Prostate gland (tissue), 2 donors: Measurements from ENCODE around the gene DERL3. TPM values are rescaled to one million over a fixed set of nuclear protein-coding genes. Genes with fewer than 3 reads are reported as not detected.

ENCODE experiments used
- DNase-seq: peaks from one replicate; pipeline ENCODE4 v3.0.0-alpha.2; 2019; ENCODE audit warnings: low spot score
- H3K27ac ChIP-seq, 2 donors: fragments of 200-600 bp; sonication (generic); 2 replicates each; pipeline ENCODE4 v1.5.1; 2017 to 2019
- H3K27me3 ChIP-seq: fragments of 200-600 bp; sonication (generic); replicated peaks from 2 replicates; pipeline ENCODE4 v1.5.1; 2019; ENCODE audit not compliant: insufficient read depth
- H3K36me3 ChIP-seq, 2 donors: fragments of 200-600 bp; sonication (generic); 1 replicate in 1 of 2; 2 replicates in 1 of 2; pipeline versions ENCODE4 v1.5.1 to v1.8.1; 2017 to 2019
- H3K4me1 ChIP-seq: fragments of 200-600 bp; sonication (generic); replicated peaks from 2 replicates; pipeline ENCODE4 v1.5.1; 2019
- H3K4me3 ChIP-seq, 2 donors: fragments of 200-600 bp; sonication (generic); 2 replicates each; pipeline ENCODE4 v1.5.1; 2017 to 2019
- H3K9me3 ChIP-seq: fragments of 200-600 bp; sonication (generic); 2 replicates; pipeline ENCODE4 v1.5.1; 2017
- CTCF ChIP-seq, 4 experiments: fragments of 200-600 bp in 2 of 4; fragments of 450-650 bp in 2 of 4; sonication (generic) in 2 of 4; IDR thresholded peaks; 1 replicate in 3 of 4; 2 replicates in 1 of 4; pipeline ENCODE4 v1.5.1; 2016 to 2019; ENCODE audit warnings: antibody characterized with exemption in 4 of 4, mild to moderate bottlenecking in 2 of 4, moderate library complexity in 2 of 4
- POLR2A ChIP-seq: fragments of 450-650 bp; IDR thresholded peaks from one replicate; pipeline ENCODE4 v1.6.1; 2016; ENCODE audit warnings: antibody characterized with exemption, mild to moderate bottlenecking
- POLR2AphosphoS5 ChIP-seq: sonication (generic); formaldehyde crosslinking; IDR thresholded peaks from one replicate; pipeline ENCODE4 v1.6.1; 2017; ENCODE audit warnings: antibody characterized with exemption
- WGBS: methylation state at CpG from one replicate; pipeline ENCODE4 v1.1.5; 2018; 5-methylcytosine and 5-hydroxymethylcytosine counted together
- intact Hi-C: fragments of 100-400 bp; cut with DNase I; formaldehyde crosslinking; loops from one replicate; pipeline ENCODE4 v1.14.2; 2022
- total RNA-seq, 2 donors: library from RNA; depleted of rRNA; stranded (reverse); fragments of >200 nt; gene quantifications; one replicate each; pipeline ENCODE4 v1.1.0, GENCODE V29; 2016

The DERL3 gene
- total RNA-seq, 2 donors from 2014 or later = 6.9 TPM; not detected in 1

- Histone ChIP-seq H3K27ac (no peak overlapping the region), H3K27me3 (no peaks in the 10 kb centered on the region), H3K9me3 (no peaks in the 10 kb centered on the region), H3K4me1 (peaks cover 10% of the 10 kb centered on the region), H3K36me3 (no peaks in the 10 kb centered on the region), H3K4me3 (peak overlapping the region in 1 of 2 donors; percentile 32)
- TF ChIP-seq POLR2AphosphoS5 (no peak), CTCF (IDR thresholded peaks at IDR 0.05) (no peak), POLR2A (no peak)
- no peak for DNase-seq
- intact Hi-C loops = loop anchor here (10.0 kb wide), 1 partner anchor 403 kb away; no protein-coding TSS in a partner anchor
- 37% methylated on average over 41 of the region's 41 CpGs for WGBS
Measured at GRCh38 chr22:23837911-23838680, 710 bp downstream of the DERL3 start.

- no peak overlapping the region for H3K27ac ChIP-seq
- H3K4me1 ChIP-seq = peaks cover 10% of the 10 kb centered on the region
- intact Hi-C loops = loop anchor here (10.0 kb wide), 1 partner anchor 403 kb away; no protein-coding TSS in a partner anchor
- H3K9me3 ChIP-seq = no peaks in the 10 kb centered on the region
- no peaks in the 10 kb centered on the region for H3K36me3 ChIP-seq
- H3K27me3 ChIP-seq = no peaks in the 10 kb centered on the region
- no peak overlapping the region for H3K4me3 ChIP-seq
- no peak for DNase-seq
- 80% methylated on average over 1 of the region's 12 CpGs for WGBS
- TF ChIP-seq POLR2A (no peak), CTCF (IDR thresholded peaks at IDR 0.05) (no peak), POLR2AphosphoS5 (no peak)
Measured at GRCh38 chr22:23837496-23837859, 1.3 kb downstream of the DERL3 start.

- H3K27ac ChIP-seq = no peak overlapping the region
- no peaks in the 10 kb centered on the region for H3K36me3 ChIP-seq
- no peak overlapping the region for H3K4me3 ChIP-seq
- intact Hi-C loops = loop anchor here (10.0 kb wide), 1 partner anchor 402 kb away; no protein-coding TSS in a partner anchor
- no peaks in the 10 kb centered on the region for H3K9me3 ChIP-seq
- TF ChIP-seq POLR2AphosphoS5 (no peak), POLR2A (no peak), CTCF (IDR thresholded peaks at IDR 0.05) (no peak)
- DNase-seq = no peak
- no peaks in the 10 kb centered on the region for H3K27me3 ChIP-seq
- WGBS = 75% methylated on average over 9 of the region's 12 CpGs
- peaks cover 10% of the 10 kb centered on the region for H3K4me1 ChIP-seq
Measured at GRCh38 chr22:23836692-23837495, 1.9 kb downstream of the DERL3 start.

GRCh38 chr22:23836281-23836680 lies 2.5 kb downstream of the DERL3 start:
- 90% methylated on average over 3 of the region's 5 CpGs for WGBS
- Histone ChIP-seq H3K9me3 (no peaks in the 10 kb centered on the region), H3K36me3 (no peaks in the 10 kb centered on the region), H3K4me3 (no peak overlapping the region), H3K27ac (no peak overlapping the region), H3K27me3 (no peaks in the 10 kb centered on the region), H3K4me1 (peaks cover 10% of the 10 kb centered on the region)
- DNase-seq = no peak
- intact Hi-C loops = loop anchor here (10.0 kb wide), 1 partner anchor 401 kb away; no protein-coding TSS in a partner anchor
- TF ChIP-seq POLR2A (no peak), POLR2AphosphoS5 (no peak), CTCF (IDR thresholded peaks at IDR 0.05) (no peak)
